ENCODE data around the gene MRFAP1L1. TPM values are rescaled to one million over a fixed set of nuclear protein-coding genes. Genes with fewer than 3 reads are reported as not detected.

Gene MRFAP1L1
- polyA plus RNA-seq, 1 donor from 2014 or later = 438 TPM

GRCh38 chr4:6746721-6747293 is 37.1 kb upstream of the MRFAP1L1 start:
- Histone ChIP-seq H3K27ac (ENCODE audit: low read length) (no peak overlapping the region), H3K9ac (ENCODE audit: low read length) (no peak overlapping the region), H3K9me3 (ENCODE audit: low read length) (no peaks in the 10 kb centered on the region), H3F3A (ENCODE audit: insufficient read depth, low read length, poor library complexity, severe bottlenecking) (no peaks in the 10 kb centered on the region), H3K27me3 (ENCODE audit: insufficient read depth, low read depth, low read length) (no peaks in the 10 kb centered on the region), H3K4me2 (ENCODE audit: low read length) (no peak overlapping the region), H2AFZ (ENCODE audit: low read depth, low read length) (no peak overlapping the region), H3K36me3 (ENCODE audit: insufficient read depth, low read length) (no peaks in the 10 kb centered on the region), H4K20me1 (ENCODE audit: insufficient read depth) (no peaks in the 10 kb centered on the region), H3K9me2 (ENCODE audit: insufficient read depth, low read length) (no peaks in the 10 kb centered on the region), H3K79me2 (replicated peaks; ENCODE audit: insufficient read depth, low read length) (no peaks in the 10 kb centered on the region), H3K4me3 (ENCODE audit: low read length) (no peak overlapping the region)
- TF ChIP-seq REST (IDR thresholded peaks at IDR 0.05; ENCODE audit: borderline replicate concordance) (no peak), MXI1 (conservative IDR thresholded peaks at IDR 0.05; ENCODE audit: poor library complexity, severe bottlenecking) (no peak), RAD21 (conservative IDR thresholded peaks at IDR 0.05) (no peak), POLR2AphosphoS5 (IDR thresholded peaks at IDR 0.05) (no peak), TAF1 (IDR thresholded peaks at IDR 0.05; ENCODE audit: low read depth) (no peak), EP300 (conservative IDR thresholded peaks at IDR 0.05; ENCODE audit: poor library complexity, severe bottlenecking) (no peak), EZH2 (IDR thresholded peaks at IDR 0.05; ENCODE audit: borderline replicate concordance, insufficient read depth, low read length, poor library complexity, severe bottlenecking) (no peak)

- TF ChIP-seq CTCF (IDR thresholded peaks at IDR 0.05; ENCODE audit: poor library complexity, severe bottlenecking) = no peak
- TF ChIP-seq SMC3 (conservative IDR thresholded peaks at IDR 0.05; ENCODE audit: poor library complexity) = no peak
- TF ChIP-seq POLR2AphosphoS5 (IDR thresholded peaks at IDR 0.05) = no peak
- no peak for TF ChIP-seq RAD21 (conservative IDR thresholded peaks at IDR 0.05)
- TF ChIP-seq REST (IDR thresholded peaks at IDR 0.05; ENCODE audit: borderline replicate concordance) = no peak
- TF ChIP-seq EZH2 (IDR thresholded peaks at IDR 0.05; ENCODE audit: borderline replicate concordance, insufficient read depth, low read length, poor library complexity, severe bottlenecking) = no peak
- no peak for TF ChIP-seq EP300 (conservative IDR thresholded peaks at IDR 0.05; ENCODE audit: poor library complexity, severe bottlenecking)
- no peak for TF ChIP-seq TAF1 (IDR thresholded peaks at IDR 0.05; ENCODE audit: low read depth)
- TF ChIP-seq MXI1 (conservative IDR thresholded peaks at IDR 0.05; ENCODE audit: poor library complexity, severe bottlenecking) = no peak
- H3K9me2 ChIP-seq (ENCODE audit: insufficient read depth, low read length) = no peaks in the 10 kb centered on the region
- no peak overlapping the region for H3K27ac ChIP-seq (ENCODE audit: low read length)
- no peak overlapping the region for H3K9ac ChIP-seq (ENCODE audit: low read length)
- H3K79me2 ChIP-seq (replicated peaks; ENCODE audit: insufficient read depth, low read length) = no peaks in the 10 kb centered on the region
- no peaks in the 10 kb centered on the region for H3K9me3 ChIP-seq (ENCODE audit: low read length)
- H3K4me3 ChIP-seq (ENCODE audit: low read length) = no peak overlapping the region
- no peaks in the 10 kb centered on the region for H3K36me3 ChIP-seq (ENCODE audit: insufficient read depth, low read length)
- no peaks in the 10 kb centered on the region for H4K20me1 ChIP-seq (ENCODE audit: insufficient read depth)
- H3K4me2 ChIP-seq (ENCODE audit: low read length) = no peak overlapping the region
- no peaks in the 10 kb centered on the region for H3K27me3 ChIP-seq (ENCODE audit: insufficient read depth, low read depth, low read length)
- H3F3A ChIP-seq (ENCODE audit: insufficient read depth, low read length, poor library complexity, severe bottlenecking) = no peaks in the 10 kb centered on the region
- no peak overlapping the region for H2AFZ ChIP-seq (ENCODE audit: low read depth, low read length)
Observed at GRCh38 chr4:6742989-6743388, 33.3 kb upstream of the MRFAP1L1 start.
